GM18867 (cell line): ENCODE results near the gene STEAP3.

Experiments
- ATAC-seq: cut with Tn5 transposase; IDR thresholded peaks from one replicate; pipeline ENCODE4 v1.9.1; 2021; ENCODE audit warnings: mild to moderate bottlenecking, moderate library complexity; ENCODE audit not compliant: unreplicated experiment

The STEAP3 gene

DNA sequence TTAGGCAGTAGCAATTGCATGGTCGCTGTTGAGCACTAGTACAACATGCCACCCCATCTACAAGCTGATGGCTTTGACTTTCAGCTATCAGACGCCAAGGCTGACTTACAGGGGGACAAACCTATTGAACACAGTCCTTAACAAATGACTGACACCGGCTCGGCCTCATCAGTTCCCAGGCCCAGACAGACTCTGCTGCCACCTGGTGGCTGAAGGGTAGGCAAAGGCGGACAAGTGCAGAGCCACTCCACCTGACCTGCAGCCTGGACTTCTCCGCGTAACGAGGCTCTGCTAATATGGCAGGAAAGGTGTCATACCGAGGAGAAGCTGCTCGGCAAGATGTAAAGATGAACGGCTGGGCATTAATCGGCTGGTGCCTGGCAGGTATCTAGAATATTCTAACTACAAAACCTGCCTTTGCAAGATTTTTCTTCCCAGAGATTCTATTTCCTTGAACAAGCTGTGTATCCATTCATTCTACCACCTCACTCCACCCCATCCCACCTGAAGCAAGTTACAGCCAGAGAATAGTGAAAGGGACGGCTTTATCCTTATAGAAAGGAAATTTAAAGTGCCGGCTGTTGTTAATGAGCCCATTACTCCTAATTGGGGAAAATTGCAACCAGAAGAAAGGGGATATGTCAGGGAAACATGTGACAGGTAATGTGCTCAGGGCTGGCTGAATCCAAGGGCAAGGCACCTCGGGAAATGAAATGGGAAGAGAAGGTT lies 67.4 kb downstream of the STEAP3 start:
- no peak for ATAC-seq

DNA sequence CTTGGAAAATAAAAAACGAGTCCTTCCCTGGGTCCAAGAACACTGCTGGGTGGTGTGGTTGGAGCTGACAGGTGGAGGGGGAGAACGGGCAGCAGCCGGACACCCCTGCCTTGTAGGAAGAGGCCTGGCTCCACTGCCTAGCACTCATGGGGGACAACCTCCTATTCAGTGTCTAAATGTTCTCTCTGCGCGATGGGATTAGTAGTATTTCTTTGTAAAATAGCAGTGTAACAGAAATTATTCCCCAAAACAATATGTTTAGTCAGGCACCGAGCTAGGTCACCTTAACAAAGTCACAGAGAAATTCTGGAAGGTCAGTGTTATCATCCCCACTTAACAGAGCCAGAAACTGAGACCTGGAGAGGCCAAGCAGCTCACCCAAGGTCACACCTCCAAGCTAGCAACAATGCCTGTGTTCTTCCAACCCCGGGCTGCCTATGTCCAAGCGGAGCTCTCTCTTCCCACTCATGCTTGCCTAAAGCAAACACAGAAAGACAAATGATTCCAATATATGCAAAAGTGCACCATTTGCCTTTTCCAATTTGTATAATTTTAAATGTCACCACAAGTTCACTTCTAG lies 68.0 kb downstream of the STEAP3 start:
- ATAC-seq, result no peak

DNA sequence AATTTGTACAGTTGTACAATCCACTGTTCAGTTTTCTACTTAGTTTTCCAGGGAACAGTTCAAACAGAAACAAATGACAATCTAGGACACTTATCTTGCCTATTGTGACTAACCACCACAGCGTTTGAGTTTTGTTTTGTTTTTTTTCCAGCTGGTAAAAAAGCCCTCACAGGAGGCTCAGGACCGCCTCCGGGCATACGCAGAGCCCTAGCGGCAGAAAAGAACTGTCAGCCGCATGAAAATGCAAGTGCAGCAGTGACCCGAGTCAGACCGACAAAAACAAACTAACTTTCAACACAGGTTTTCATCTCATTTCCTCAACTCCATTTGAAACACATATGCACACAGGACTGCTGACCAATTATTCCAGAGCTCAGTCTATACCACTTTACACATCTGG lies 68.6 kb downstream of the STEAP3 start:
- ATAC-seq, result no peak

DNA sequence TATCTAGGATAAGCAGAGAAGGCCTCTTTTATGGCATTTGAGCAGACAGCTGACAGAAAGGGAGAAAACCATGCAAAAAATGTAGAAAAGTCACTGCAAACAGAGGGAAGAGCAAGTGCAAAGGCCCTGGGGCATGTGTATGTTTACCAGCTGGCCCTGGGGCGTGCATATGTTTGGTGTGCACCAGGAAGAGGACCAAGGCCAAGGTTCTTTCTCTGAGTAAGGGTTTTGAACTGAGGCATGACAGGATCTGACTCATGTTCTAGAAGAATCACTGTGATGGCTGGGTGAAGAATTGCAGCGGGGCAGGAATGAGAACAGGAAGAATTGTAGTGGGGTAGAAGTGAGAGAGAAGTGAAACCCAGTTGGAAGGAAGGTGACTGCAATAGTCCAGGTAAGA lies 69.6 kb downstream of the STEAP3 start:
- ATAC-seq, result no peak

DNA sequence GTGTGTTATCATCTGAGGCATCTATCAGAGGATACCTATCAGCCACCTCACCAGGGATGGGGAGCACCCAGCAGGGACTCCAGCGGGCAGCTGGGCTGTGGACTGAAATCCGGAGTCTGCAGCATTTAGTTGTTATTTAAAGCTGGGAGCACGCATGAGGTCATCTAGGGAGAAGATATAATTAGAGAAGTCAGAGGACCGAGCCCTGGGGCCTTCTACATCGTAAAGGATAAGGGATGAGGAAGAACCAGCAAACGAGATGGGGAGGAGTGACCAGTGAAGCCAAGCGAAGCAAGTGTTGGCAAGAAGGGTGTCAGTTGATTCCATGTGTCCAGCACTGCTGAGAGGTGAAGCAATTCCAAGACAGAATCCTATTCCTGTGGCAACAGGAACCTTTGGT lies 70.3 kb downstream of the STEAP3 start:
- no peak for ATAC-seq

DNA sequence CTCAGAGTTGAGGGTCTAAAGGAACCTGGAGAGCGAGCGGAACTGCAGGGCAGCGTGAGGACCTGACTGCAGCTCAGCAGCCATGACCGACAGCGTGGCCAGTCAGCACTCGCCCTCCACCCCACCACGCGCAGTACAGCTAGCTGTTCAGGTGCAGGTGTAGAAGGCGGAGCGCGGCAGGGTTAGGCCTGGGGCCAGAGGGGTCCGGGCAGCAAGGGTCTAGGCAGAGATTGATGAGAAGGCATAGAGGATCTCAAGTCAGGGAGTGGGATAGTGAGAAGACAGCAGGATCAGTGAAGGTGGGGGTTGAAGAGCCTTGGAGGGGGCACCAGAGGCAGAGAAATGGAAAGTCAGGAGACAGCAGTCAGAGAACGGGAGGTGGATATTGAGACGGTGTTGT lies 71.0 kb downstream of the STEAP3 start:
- no peak for ATAC-seq

DNA sequence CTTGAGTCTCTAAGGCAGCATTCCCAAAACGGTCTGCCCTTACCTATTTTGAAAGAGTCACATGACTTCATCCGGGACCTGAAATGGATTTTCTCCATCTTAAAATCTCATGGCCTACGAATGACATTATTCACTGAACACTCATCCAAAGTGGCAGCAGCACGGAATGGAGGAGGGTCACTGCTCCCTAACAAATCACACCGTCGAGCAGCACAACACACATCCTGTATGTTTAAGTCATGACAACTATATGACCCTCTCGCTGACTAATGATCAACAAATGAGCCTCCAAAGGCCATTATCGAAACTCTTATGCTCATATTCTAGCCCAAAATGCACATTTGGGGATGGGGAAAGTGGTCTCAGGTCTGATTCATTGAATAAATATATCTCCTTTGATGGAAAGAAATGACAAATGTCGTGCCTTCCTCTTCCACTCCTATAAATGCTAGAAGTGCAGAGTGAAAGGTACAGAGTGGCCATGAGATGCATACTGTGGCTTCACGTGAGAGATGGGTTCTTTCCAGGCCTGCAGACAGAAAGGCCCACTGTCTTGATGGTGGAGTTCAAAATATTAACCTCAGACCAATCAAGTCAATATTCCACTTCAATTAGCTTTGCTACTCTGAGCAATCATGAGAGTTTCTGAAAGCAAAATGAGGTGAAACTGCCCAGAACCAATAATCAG lies 72.2 kb downstream of the STEAP3 start:
- ATAC-seq, result no peak

DNA sequence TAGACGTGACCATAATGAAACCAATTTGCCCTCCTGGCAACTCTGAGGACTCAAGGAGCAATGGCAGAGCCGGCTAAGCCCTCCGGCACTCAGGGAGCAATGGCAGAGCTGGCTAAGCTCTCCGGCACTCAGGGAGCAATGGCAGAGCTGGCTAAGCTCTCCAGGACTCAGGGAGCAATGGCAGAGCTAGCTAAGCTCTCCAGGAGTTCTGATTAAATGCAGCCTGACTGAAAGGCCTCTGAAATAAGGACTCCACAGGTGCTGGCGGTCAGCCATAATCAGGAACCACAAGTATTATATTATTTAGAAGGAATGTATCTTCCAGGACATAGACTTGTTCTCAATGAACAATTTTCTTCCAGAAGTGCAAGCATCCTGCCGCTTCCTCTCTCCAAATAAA lies 77.8 kb downstream of the STEAP3 start:
- no peak for ATAC-seq

DNA sequence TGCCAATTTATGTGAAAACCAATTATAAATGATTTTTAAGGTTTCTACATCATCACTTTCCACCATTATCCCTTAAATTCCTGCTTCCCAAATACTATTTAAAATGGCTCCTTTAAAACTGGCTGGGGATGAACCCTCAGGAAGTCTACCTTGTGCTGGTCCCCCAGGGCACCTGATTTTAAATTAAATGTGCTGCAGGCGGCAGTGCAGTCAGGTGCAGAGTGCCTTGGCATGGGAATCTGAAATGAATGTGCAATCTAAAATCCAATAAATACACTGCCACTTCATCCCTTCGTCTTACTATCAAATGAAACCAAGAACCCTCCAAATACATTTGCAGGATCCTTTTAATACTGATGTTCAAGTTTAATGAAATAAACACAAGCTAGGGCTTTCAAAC lies 81.2 kb downstream of the STEAP3 start:
- no peak for ATAC-seq

DNA sequence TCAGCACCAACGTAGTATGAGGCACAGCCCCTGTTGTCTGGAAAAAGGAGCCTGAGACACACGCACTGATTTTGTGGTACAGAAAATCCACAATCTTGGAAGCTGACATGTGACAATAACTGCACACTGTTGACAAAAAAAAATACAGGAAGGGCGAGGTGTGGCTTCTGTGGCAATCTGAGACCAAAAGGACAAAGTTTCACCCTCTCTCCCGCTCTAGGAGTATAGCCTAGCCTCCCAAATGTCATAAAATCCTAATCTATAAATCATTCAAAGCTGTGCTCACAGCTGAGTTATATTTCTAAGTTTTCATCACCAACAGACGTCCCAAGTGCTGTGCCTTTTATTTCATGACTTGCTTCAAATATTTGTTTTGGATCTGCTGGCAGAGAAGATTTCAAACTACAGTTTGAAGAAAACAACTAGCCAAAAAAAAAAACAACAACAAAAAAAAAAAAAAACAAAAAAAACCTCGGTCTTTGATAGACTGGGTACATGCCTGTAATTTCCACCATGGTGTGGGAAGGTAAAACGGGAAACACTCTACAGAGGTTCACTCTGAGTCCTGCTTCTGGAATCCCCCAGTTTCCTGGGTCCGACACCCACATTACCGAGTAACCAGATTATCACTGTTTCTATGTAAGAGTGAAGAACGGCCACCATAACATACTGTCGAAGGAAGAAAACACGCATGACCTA lies 82.0 kb downstream of the STEAP3 start:
- ATAC-seq, result no peak

DNA sequence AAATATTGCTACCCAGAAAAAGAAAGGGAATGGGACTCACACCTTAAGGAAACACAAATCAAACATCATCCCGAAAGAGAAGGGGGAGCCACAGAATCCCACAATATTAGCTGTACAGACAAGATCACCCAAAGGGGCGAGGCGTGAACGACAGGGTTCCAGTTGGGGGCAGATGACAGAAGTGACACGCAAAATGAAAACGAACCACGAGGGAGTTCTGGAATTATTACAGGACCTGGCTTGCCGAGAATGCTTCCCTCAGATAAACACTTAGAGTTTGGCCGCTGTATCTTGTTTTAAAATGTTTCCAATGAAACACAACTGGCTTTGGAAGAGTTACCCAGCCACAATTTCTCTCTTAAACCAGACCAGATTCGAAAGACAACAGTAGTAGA lies 82.6 kb downstream of the STEAP3 start:
- no peak for ATAC-seq

DNA sequence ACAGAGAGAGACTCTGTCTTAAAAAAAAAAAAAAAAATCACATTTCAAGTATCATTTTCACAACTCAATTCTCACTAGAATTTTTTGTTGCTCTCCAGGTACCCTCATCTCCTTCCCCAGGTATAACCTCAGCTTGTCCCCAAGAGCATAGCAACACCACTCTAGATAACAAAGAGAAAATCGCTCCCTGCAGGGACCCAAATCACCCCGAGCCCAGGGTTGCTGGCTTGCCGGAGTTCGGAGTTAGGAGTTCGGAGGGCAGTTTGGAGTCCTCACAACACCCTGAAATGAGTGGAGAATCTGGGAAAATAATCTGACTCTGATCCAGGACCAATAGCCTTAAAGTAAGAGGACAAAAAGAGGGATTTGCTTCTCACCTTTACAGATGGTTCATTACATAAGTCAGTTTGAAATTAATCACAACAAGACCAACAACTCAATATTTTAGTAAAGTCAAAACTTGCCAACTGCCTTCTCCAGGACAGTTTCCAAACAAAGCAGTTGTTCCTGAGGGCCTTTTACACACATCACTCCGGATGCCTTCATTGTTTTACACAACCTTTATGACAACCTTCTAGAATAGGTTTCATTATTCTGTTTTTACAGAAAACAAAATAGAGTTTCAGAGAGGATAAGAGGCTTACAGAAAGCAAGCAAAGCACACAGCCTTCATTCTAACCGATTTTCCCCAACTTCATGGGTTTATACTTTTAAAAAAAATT lies 83.9 kb downstream of the STEAP3 start:
- ATAC-seq, result no peak

DNA sequence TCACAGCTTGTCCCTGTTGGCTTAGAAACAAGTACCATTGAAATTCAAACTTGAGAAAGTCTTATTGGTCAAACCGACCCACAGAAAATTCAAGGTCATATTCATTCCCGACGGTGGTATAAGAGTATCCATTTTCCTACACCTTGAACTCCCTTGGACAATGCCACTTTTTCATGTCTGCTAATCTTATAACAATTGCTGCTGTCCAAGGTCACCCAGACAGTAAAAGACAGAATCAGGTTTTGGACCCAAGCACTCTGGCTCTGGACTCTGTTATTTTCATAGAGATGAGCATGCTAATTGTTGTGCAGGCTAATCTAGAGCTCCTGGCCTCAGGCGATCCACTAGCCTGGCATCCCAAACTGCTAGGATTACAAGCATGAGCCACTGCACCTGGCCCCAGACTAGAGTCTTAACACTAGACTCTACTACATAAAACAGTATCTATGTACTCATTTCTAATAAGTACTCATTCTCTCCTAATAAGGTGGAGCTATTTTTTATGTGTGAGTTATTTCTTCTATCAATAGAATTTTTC lies 85.2 kb downstream of the STEAP3 start:
- ATAC-seq, result no peak

DNA sequence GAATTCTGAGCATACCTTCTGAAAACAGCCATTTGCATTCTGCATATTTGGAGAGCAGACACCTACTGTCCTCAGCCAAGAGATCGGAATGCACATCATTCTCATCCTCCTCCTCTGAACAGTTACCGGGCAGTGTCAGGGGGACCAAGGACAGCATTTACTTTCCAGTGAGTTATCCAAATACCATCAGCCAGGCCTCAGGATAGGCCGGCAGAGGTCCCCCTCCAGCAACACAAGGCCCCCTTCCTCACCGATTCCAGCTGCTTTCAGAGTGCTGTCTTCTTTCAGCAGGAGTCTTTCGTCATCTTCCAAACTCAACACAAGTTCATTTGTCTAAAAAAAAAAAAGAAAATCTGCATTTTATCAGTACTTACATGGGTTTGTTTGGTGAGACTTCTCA lies 87.7 kb downstream of the STEAP3 start:
- ATAC-seq, result no peak

DNA sequence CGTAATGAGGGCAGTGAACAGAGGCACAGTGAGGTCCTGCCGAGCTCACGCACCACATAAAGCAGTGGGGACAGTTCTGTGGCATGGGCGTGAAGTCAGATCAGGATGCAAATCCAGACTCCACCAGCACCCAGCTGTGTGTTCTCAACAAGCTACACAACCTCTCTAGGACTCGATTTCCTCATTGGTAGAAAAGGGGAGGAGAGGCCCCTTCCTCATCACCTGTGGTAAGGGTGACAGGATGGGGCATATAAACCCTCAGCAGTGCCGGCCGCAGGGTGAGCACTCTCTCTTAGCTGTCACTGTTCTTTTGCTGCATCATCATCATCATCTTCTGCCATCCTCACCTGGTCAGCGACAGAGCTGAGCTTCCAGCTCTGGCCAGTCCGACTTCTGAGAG lies 88.2 kb downstream of the STEAP3 start:
- ATAC-seq, result no peak
